AG09319 (cell line): ENCODE measurements around the gene CPA5.

Experiments used
- DNase-seq: peaks from one replicate; pipeline ENCODE4 v3.0.0-alpha.2; 2010; ENCODE audit warnings: low read depth; ENCODE audit errors: extremely low read depth
- TF ChIP-seq, protein P1 (sequence below): IDR thresholded peaks from 2 replicates; pipeline ENCODE4 v1.5.1; 2011; ENCODE audit warnings: low read depth, mild to moderate bottlenecking, inconsistent platforms, low read length, moderate library complexity

The CPA5 gene

DNA sequence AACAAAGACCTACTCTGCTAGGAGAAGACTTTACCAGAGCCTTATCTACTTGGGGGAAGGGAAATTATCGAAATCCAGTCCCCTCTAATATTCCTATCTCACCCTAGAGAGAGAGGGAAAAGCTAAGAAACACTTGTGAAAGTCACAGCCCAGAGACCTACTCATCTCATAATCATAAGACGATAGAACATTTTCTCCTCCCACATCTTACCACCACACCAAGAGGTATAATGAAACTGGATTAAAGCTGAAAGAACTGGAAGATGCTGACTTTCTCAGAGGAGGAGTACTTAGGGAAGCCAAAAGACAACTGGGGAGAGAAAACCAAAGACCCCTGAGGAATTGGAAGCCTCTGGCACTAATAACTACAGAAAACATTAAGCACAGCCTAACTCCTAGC lies 10.8 kb upstream of the CPA5 start:
- no peak for DNase-seq
- TF ChIP-seq, protein P1, sequence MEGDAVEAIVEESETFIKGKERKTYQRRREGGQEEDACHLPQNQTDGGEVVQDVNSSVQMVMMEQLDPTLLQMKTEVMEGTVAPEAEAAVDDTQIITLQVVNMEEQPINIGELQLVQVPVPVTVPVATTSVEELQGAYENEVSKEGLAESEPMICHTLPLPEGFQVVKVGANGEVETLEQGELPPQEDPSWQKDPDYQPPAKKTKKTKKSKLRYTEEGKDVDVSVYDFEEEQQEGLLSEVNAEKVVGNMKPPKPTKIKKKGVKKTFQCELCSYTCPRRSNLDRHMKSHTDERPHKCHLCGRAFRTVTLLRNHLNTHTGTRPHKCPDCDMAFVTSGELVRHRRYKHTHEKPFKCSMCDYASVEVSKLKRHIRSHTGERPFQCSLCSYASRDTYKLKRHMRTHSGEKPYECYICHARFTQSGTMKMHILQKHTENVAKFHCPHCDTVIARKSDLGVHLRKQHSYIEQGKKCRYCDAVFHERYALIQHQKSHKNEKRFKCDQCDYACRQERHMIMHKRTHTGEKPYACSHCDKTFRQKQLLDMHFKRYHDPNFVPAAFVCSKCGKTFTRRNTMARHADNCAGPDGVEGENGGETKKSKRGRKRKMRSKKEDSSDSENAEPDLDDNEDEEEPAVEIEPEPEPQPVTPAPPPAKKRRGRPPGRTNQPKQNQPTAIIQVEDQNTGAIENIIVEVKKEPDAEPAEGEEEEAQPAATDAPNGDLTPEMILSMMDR = no peak

DNA sequence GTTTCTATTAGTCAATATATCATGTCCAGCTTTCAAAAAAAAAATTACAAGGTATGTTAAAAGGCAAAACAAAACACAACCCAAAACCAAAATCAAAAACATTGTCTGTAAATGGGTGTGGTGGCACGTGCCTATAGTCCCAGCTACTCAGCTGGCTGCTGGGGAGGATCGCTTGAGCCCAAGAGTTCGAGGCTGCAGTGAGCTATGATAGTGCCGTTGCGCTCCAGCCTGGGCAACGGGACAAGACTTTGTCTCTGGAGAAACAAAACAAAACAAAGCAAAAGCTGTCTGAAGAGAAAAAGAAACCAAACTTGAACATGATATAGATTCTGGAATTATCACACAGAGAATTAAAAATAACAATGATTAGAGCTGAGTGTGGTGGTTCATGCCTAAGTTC lies 10.3 kb upstream of the CPA5 start:
- no peak for DNase-seq
- TF ChIP-seq, protein P1 = no peak

DNA sequence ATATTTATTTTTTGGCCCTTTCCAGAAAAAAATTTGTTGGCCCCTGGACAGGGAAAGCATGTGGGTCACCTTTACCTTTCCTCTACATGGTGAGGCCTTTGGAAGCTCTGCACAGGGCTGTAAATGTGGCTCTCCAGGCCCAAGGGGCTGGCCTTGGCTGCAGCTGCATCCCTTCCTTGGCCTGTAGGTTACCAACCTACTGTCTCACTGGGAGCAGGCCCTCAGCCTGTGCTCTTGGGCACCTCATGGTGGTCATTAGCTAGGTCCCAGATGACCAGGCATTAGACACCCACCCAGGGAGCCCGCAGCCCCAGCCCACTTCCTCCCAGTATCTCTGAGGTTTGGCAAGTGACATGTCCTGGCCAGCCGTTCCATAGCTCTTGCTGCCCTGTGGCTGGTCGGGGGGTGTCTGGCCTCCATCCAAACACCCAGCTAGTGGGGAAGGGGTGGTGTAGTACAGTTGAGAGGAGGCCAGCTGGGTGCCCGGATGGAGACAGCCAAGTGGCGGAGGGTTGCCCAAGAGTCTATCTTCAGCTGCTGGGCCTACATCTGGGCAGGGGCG lies 7.1 kb upstream of the CPA5 start:
- no peak for DNase-seq
- TF ChIP-seq, protein P1 = no peak

DNA sequence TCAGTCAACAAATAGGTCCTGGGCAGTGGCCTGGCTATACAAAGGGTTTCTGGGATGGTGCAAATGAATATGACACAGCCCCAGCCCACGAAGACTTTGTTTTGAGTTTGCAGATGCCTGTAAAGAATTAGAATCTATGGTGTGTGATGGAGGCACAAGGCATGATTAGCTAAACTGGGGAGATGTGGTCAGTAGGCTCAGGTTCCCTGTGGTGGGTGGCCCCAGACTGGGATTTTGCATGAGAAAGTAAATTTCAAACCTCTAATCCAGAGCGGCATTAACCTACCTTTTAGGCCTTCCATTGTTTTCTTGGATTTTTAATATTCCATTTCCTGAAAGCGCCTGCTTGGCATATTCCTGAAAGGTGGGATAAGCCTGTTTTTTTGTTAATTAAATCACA lies 6.4 kb upstream of the CPA5 start:
- TF ChIP-seq, protein P1 = no peak
- DNase-seq = no peak

DNA sequence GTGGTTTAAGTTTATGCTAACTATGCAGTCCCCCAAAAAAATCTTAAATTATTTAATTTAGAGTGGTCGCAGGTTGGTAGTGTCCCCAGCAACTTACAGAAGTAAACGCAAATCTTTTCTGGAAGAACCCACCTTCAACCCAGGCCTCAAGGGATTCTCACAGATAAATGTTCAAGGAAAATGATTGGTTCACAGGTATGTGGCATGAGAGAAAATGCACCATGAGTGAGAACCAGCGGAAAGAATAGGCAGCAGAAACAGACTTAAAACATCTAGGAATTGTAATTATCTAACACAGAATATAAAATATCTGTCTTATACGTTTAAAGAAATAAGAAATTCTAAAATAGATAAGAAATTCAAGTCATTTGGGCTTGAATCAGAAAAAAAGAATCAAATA lies 2.7 kb upstream of the CPA5 start:
- DNase-seq = no peak
- TF ChIP-seq, protein P1 = no peak

DNA sequence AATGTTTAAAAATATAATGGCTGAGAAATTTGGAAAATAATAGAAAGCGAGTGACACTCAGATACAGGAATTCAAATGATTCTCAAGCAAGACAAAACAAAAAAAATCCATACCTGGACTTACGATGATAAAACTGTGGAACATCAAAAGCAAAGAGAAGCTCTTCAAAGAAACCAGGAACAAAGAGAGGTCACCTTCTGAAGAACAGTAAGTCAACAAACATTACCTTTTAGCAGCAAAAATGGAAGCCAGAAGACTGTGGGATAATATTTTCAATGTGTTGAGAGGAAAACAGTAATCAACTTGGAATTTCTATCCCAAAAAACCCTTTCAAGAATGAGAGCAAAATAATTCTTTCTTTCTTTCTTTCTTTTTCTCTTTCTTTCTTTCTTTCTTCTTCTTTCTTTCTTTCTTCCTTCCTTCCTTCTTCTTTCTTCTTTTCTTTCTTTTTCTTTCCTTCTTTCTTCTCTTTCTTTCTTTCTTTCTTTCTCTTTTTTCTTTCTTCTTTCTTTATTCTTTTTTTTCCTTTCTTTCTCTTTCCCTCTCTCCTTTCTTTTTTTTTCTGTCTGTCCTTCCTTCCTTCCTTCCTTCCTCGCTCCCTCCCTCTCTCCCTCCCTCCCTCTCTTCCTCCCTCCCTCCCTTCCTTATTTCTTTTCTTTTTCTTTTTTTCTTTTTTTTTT lies 1.8 kb upstream of the CPA5 start:
- DNase-seq = no peak
- TF ChIP-seq, protein P1 = no peak

DNA sequence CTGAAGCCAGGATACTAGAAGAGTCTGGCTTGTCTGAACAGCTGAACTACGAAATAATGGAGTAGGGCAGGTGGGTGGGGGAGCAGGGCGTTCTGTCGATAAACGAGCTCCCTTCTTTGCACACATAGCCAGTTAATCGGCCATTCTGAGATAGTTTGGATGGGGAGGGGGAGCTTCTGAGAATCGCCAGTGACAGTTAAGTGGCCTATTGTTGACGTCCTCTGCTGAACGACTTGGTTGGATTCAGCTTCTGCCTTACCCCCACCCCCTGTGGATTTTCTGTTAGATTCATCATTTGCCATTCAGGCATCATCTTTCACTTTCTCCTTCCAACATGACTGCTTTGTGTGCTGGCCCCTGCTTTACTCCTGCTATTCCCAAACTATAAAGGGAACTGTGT lies 520 bp downstream of the CPA5 start:
- TF ChIP-seq, protein P1 = no peak
- no peak for DNase-seq
